Measurements from ENCODE around the gene LTO1.
"Not testable (repeated sequence)": the region's sequence is repeated elsewhere in the genome, so short reads cannot be mapped to it uniquely, and the experiment has no call there.

LTO1 gene

DNA sequence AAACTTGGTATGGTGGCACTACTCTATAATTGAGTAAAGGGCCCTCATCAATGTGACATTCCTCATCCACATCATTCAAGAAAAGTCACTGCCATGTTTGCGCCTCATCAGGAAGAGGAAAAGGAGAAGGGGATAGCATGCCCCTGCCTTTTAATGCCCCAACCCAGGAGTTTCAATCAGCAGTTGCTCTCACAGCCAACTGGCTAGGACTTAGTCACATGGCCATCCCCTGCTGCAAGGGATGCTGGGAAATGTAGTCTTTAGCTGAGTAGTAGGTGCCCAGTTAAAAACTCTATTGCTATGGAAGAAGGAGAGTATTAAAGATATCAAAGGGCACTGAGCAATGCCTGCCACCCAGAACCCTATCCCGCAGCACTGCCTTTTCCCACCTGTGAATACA lies 45.1 kb downstream of the LTO1 start:
- no peak for DNase-seq

DNA sequence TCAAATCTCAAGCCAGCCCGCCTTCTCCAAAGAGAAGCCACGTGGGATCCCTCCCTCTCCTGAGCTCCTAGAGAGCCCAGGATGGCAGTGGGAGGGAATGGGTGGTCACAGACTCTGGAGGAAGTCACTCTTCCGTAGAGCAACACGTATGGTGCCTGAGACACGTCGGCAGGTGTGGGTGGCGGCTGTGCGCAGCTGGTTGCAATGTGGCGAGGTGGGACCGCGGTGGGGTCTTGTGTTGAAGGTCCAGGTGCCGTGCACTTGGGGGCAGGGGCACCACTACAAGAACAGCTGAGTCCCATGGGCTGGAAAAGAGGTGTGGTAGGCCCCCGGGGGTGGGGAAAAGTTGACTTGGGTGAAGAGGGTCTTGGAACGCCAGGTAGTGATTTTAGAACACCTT lies 47.6 kb downstream of the LTO1 start:
- DNase-seq, result no peak

DNA sequence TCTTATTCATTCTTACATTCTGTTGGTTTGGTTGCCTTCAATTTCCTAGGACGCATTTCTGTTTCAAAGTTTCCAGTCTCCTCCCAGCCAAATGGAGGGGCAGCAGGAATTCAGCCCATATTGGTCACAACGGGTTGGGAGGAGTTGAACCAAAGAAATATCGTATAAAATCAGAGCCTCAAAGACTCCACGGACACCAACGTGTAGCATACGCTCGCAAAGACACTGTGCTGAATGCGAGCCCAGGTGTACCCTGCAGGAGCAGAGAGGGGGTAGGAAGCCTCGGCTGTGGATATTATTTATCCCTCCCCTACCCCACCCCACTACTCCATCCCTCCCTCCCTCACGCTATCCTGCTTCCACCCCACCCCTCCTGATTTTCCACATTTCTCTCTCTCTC lies 49.7 kb downstream of the LTO1 start:
- no peak for DNase-seq

DNA sequence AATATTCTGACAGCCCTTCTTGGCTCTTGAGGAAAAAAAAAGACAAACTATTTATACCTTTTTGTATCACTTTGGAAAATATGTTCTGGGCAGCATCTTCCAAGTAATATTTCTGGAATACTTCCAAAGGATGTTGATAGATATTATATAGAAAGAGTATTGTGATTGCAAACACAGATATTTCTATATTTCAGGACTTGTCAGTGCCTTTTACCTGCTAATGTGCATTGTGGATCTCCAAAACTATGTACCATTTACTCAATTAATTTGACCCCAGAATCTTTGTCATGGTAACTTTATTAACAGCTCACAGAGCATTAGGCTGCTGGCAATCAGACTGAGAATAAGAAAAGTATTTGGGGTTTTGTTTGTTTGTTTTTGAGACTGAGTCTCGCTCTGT lies 50.9 kb downstream of the LTO1 start:
- DNase-seq, result no peak

DNA sequence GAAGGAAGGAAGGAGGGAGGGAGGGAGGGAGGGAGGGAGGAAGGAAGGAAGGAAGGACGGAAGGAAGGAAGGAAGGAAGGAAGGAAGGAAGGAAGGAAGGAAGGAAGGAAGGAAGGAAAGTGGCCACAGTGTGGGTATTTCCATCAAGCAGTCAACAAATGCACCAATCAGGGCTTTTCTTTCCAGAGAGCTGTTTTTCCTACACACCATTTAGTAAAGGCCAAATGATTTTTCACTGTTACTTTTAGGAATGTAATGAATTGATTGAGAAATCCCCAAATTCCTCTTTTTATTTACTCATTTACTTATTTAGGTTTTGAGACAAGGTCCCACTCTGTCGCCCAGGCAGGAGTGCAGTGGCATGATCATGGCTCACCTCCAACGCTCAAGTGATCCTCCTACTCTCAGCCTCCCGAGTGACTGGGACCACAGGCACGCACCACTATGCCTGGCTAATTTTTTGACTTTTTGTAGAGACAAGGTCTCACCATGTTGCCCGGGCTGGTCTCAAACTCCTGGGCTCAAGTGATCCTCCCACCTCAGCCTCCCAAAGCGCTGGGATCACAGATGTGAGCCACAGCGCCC lies 53.0 kb downstream of the LTO1 start:
- not testable (repeated sequence) for DNase-seq

DNA sequence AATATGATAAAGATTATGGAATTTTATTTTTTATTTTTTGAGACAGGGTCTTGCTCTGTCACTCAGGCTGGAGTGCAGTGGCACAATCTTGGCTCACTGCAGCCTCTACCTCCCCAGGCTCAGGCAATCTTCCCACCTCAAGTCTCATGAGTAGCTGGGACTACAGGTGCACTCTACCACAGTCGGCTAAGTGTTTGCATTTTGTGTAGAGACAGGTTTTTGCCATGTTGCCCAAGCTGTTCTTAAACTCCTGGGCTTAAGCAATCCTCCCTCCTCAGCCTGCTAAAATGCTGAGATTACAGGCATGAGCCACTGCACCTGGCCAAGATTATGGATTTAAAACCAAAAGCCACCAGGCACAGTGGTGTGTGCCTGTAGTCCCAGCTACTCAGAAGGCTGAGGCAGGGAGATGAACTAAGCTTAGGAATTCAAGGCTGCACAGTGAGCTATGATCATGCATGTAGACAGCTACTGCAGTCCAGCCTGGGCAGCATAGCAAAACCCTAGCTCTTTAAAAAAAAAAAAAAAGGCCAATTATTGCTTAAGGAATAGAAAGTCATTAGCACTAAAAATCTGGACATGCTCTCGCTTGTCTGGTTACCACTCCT lies 54.4 kb downstream of the LTO1 start:
- DNase-seq, result no peak

DNA sequence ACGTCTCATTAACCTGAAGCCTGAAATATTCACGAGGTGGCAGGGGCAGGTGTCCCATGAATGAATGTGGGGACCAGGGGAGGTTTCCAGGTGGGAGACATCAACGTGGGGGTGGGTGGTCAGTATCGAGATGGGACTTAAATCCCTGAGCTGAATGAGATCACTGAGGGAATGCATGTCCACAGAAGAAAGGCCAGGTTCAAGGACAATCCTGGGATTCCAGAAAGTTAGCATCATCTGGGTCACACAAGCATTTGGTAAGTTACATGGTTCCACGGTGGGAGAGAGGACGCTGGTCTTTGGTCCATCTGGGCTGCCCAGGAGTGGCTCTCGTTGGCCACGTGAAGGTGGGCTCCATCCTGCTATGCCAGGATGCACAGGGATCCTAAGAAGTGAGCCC lies 56.9 kb downstream of the LTO1 start:
- no peak for DNase-seq

DNA sequence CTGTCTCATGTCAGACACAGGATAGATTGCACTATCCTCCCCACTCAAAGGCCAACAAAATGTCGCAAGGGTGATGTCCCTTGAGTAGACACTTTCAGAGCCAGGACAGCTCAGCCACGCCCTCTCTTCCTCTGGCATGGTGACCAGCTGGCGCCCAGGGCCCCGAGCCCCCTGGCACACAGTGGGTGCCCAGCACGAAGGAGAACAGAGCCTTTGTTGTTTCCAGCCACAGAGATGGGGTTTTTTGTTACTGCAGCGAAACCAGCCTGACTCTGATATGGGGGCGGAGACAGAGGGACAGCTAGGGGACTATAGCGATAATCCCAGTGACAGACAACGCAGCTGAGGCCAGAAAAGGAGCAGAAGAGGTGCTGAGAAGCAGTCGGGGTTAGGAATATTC lies 57.5 kb downstream of the LTO1 start:
- no peak for DNase-seq

DNA sequence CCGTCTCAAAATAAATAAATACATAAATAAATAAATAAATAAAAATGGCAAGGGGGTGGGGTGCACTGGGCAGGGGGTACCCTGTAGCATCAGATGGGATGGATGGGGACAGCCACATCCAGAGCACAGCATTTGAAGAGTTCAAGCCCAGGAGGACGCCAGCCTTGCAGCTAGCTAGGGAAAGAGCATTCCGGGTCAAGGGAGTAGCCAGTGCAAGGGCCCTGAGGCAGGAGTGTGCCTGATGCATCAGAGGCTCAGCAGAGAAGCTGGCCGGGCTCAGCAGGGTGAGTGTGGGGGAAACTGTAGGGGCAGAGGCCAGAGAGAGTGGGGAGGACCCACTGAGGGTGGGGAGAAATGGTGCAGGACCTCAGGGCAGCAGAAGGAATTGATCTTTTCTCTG lies 57.9 kb downstream of the LTO1 start:
- DNase-seq, result no peak

Measured in eye (tissue), 1 donor.